GM18507 (cell line): Measurements from ENCODE around the gene ACSF2.

Source experiments
- DNase-seq: peaks from one replicate; pipeline ENCODE4 v3.0.0; 2011; ENCODE audit warnings: low read depth; ENCODE audit not compliant: insufficient read length; ENCODE audit errors: extremely low spot score
- FAIRE-seq: peaks from 2 replicates; lab custom pipeline; 2011; peaks lifted over from hg19 to GRCh38; lab: Jason Lieb, UNC

The ACSF2 gene

DNA sequence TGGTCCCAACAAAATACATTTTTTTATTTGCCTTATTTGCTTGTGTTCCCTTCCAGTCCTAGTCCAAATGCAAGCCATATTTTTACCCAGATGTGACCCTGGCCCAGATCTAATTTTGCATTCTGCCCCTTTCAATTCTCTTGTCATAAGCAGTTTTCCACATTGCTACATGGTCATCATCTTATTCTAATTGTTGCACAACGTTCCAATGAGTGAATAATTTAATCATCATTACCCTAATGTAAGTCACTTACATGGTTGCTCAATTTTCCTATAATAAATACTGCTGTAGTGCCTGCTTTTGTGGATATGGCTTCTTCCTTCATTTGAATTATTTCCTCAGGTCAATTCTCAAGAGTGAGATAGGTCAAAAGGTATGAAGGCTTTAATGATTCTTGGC is 65.5 kb downstream of the ACSF2 start:
- DNase-seq (no peak), FAIRE-seq (no peak)

DNA sequence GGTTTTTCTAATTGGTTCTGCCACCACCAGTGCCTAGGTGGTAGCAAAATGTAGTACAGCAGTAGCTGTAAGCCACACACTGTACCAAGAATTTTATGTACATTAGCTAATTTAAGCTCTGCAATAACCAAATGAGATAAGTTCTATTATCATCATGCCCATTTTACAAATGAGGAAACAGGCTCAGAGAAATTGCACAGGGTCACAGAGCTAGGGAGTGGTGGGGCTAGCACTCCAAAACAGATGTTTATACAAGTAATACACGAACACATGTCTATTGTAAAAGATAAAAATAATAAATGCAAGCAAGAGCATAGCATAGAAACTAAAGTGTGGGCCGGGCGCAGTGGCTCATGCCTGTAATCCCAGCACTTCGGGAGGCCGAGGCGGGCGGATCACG is 66.2 kb downstream of the ACSF2 start:
- FAIRE-seq, result no peak
- DNase-seq, result no peak

DNA sequence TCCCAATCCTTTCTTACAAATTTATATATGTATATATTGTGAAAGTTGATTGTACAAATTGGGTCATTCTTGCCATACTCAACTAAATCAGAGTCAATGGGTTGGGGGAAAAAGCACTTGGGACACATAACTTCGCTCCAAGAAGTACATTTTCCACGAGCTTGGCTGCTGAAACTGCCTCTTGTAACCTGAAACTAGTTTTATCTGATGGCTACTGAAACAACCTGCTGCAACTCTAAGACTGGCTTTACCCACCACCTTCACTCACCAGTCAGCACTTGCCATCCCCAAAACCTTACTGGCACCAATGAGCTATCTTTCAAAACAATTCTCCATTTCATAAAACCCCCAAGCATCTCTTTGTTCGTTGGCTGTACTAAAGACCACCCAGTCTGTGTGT is 67.7 kb downstream of the ACSF2 start:
- no peak for FAIRE-seq

DNA sequence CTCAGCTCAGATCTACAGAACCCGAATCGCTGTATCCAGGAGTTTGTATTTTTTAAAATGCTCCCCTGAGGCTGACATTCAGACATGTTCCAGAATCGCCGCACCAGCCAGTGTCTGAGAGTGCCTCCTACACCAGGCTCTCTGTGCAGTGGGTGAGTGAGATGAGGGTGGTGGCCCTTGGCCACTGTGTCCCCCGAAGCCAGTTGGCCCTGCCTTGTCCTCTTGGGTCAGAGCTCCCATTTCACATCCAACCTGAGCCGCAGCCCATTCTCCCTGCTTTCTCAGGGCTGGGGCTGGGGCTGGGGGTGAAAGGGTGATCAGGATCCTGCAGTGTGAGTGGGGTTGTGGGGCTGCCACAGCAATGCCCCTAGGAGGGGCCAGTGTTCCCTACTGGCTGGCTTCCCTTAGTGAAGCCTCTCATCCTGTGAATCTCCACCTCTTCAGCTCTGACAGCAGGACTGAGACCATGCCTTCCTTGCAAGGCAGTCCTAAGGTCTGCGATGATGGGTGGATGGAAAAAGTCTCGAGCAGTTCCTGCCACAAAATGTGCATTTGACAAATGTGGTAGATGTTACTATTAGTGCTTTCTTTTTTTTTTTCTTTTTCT is 69.3 kb downstream of the ACSF2 start:
- FAIRE-seq (no peak), DNase-seq (no peak)

More for the DNA sequence above, 67.7 kb downstream of the ACSF2 start:
- DNase-seq, result no peak

DNA sequence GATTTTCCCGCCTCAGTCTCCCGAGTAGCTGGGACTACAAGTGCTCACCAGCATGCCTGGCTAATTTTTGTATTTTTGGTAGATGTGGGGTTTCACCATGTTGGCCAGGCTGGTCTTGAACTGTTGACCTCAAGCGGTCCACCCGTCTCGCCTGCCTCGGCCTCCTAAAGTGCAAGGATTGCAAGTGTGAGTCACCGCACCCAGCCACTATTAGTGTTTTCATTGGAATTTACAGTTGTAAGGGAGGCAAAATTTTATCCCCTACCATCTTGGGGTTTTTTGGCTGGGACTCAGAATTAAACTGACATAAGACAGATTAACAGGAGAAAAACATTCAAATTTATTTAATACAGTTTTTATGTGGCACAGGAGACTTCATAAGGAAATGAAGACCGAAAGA is 69.9 kb downstream of the ACSF2 start:
- no peak for DNase-seq
- FAIRE-seq, result no peak

DNA sequence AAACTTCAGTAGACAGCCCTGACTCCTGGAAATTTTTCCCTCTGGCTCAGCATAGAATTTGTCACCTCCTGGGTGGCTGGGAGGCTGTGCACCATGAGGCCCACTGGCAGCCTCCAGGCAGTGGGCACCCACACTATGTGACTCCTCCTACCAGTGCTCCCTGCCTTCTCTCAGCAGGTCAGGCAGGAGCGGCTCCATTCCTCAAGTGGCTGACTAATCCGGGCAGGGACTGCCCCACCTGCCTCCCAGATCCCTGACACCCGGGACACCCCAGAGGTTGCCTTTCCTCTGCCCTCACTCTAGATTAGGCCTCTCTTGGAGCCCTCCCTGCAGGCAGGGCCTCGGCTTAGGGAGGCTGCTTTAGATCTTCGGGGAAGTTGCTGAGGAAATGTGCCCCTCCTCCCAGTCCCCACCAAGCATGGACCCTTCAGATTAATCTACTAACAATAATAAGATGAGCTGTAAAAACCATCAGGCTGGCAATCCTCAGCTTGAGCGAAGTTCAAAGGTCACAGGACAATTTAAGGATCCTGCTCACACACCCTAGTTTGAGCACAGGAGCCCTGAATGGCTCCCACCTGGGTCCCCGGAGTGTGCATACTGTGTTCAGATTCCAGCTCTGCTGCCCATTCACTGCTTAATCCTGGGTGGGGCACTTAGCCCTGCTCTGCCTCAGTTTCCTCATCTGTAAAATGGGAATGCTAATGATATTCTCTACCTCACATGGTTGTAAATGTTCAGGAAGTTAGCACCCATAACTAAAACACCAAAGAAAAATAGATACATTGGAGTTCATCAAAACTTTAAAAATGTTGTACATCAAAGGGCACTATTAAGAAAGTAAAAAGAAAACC is 72.2 kb downstream of the ACSF2 start:
- no peak for FAIRE-seq
- DNase-seq, result no peak

DNA sequence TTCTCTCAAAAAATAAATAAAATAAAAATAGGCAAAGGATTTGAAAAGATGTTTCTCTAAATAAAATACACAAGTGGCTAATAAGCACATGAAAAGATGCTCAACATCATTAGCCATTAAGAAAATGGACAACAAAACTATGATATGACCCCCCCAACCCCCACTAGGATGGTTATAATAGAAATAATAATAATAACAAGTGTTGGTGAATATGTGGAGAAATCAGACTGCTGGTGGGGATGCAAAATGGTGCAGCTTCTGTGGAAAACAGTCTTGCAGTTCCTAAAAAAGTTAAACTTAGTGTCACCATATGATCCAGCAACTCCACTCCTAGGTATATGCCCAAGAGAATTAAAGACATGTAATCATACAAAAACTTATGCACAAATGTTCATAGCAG is 73.3 kb downstream of the ACSF2 start:
- FAIRE-seq, result no peak
- no peak for DNase-seq

DNA sequence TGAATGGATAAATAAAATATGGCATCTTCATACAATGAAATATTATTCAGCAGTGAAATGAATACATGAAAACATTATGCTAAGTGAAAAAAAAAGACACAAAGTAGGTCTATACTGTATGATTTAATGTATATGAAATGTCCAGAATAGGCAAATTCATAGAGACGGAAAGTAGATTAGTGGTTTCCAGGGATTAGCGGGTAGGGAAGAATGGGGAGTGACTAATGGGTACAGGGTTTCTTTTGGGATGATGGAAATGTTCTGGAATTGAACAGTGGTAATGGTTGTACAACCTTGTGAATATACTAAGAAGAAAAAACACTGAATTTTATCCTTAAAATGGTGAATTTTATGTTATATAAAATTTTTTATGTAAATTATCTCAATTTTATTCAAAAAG is 73.7 kb downstream of the ACSF2 start:
- DNase-seq (no peak), FAIRE-seq (no peak)

DNA sequence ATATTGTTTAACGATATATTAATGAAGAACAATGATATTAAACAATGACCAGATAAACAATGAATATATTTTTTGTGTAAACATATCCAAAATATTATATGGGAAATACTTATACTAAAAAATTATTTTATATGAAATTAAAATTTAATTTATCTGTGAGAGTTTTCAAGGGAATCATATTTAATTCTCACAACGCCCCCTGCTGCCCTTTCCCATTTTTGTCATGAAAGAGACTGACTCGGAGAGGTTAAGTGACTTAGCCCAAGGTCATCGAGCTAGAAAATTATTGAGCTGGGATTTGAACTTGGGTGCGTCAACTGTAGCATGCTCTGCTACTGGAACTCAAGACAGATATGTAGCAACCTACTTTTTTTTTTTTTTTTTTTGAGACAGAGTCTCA is 75.0 kb downstream of the ACSF2 start:
- FAIRE-seq, result no peak
- no peak for DNase-seq

DNA sequence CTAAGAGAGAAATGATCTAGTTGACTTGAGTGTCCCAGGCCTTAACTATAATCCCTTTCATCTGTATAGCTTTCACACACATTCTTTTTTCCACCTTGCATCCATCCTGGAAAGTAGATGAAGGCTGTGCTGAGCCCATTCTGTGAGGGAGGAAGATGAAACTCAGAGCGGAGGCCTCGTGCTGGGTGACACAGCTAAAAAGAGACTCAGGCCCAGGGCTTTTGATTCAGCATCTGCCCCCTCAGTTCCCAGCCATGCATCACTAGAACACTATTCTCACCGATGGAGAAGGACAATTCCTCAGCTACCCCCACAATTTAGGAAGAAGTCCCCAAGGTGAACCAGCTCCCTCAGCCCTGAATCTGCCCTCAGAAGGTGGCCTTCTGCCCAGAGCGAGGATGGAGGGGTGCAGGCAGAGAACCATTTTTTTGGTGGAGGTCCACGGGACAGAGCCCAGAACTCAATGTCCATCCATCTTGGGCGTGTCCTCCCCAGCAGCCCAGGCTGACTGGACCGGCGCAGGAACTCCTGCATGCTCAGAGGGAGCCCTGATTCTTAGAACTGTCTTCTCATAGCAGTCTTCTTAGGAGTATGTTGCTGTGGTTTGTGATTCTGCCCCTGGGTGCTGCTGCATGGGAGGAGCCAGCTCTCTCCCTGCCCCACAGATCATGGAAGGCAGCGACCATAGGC is 76.4 kb downstream of the ACSF2 start:
- DNase-seq, result no peak
- FAIRE-seq, result no peak

DNA sequence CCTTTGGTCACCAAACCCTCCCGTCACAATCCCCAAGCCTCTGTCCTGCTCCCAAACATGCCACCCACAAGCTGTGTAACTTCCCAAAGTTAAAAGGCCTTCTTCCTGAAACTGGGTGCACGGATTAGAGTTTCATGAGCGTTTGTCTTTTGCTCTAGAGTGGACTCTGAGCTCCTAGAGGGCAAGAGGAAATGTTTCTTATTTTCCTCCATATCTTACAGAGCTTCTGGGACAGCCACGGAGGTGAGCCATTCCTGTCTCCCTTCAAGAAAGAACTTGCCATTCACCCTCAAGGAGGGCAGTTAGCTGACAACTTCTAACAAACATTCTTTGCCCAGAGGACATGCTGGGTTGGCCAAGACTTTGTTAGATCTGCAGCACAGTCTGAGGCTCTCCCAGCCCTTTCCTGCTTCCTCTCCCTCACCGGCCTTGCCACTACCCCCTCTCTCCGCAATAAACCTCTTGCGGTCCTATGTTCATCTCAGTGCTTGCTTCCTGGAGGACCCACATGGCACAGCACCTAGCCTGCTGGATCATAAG is 79.6 kb downstream of the ACSF2 start:
- no peak for FAIRE-seq
- no peak for DNase-seq

DNA sequence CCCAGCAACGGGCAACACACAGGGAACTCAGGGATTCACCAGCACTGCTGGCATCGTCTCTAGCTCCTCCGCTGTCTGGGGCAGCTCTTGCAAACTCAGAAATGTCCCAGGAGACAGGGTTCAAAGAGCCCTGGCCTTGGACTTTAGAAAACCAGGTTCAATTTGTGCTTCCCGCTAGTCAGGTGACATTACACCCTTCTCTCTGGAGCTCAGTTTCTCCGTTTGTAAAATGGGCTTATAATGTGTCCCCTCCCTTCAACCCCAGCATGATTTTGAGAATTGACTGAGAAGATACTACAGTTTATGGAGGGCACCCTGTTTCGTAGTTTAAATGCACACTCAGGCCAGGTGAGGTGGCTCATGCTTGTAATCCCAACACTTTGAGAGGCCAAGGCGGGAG is 80.3 kb downstream of the ACSF2 start:
- no peak for FAIRE-seq

DNA sequence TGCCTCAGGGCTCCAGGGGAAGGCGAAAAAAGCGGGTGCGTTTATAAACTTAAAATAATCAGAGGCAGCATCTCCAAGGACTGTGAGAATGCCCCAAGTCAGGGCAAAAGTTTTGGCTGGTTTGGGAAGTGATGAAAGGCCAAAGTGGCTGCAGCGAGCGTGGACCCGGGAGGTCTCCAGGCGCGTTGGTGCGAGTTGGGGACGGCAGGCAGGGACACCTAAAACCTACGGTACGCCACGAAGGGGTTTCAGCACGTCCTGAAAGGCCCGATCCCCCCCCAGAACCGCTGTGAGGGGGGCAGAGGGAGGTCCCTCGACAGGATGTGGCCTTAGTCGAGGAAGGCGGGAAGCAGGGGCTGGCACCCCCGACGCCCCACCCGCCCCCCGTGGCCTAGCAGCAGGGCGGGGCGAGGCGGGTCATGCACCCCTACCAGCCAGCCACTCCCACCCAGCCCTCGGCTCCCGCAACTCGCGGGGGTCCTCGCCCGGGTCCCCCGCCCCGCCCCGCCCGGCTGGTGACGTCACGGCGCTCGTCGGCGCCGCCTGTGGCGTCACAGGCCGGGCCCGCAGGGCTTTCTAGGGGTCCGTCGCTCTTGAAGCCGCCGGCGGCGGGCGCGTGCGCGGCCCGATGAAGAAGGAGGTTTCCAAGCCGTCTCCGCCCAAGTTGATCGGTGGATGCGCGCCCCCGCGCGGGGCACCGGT is 82.0 kb downstream of the ACSF2 start, which contains the start of gene MYCBPAP:
Gene MYCBPAP (plus strand): TSS at position 569 of the 702 bp plus-strand sequence. CDS start 236 bp downstream, outside the sequence.
- FAIRE-seq (peak; percentile 60), DNase-seq (peak; percentile 52)

More for the DNA sequence above, 80.3 kb downstream of the ACSF2 start:
- DNase-seq, result no peak

DNA sequence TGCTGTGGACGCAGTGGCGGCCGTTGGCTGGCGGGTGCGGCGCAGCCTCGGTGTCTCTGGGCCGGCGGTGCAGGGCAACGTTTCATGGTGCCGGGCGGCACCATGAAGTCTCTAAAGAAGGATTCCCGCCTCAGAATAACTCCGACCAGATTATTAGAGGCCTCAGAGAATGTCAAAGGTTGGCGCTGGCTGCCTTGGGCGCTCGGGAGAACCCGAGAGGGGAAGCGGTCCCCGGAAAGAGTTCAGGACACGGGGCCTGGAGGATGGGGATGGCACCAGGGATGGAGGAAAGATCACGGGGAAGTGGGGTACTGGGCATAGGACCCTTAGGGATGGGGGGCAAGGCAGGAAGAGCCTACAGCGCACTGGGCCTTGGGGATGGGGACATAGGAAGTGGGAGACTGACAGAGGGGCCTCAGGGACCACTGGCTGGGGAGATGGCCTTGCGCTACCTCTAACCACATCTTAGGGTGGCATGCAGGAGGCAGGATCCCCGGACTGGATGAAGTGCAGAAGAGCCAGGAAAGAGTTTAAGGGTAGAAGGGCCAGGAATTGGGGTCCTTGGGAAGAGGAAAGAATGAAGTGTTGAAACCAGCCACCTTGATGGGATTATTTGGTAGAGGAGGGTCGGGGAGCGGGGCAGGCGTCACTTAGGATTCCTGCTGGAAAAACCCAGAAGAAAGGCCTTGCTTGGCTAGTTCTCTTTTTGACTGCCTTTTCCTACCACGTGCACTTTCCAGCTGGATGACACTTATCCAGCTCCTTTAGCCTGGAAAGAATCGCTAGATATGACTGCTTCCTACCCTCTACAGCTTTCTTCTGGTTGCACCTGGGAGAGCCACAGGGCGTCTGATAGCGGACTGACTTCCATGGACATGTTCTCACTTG is 82.8 kb downstream of the ACSF2 start:
- no peak for DNase-seq
- FAIRE-seq, result no peak

DNA sequence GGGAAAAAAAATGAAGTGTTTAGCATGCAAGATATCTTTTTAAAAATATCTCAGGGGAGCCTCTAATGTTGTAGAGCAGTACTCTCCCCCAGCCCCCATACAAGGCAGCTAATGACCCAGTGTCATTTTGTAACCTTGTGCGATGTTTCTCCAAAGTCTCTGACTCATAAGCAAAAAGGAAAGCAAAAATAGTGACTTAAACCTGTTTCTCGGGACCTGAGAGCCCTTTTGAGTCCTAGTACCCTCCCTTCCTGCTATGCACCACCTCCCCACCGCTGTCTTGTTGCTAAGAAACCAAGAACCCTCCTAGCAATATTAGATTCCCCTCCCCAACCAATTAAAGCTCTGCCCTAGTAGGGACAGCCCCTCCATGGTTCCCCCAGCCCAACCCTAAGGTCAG is 85.0 kb downstream of the ACSF2 start:
- peak; percentile 70 for DNase-seq

DNA sequence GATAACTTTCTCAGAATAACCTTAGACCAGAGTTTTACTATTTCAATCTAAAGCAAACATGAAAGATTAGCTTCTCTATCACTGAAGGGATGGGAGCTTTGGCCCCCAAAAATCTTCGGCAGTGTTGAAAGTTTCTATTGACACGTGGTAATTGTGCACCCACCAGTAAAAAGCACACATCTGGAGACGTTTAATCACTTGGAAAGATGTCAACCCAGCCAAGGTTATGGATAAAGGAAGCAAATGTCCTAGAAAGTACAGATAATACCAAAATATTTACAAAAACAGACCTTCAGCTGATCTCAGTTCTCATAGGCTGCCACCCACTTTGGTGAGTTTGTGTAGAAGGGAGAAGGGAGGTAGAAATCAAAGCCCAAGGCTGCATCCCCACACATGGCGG is 87.5 kb downstream of the ACSF2 start:
- FAIRE-seq, result no peak

More for the DNA sequence above, 85.0 kb downstream of the ACSF2 start:
- peak; percentile 91 for FAIRE-seq

DNA sequence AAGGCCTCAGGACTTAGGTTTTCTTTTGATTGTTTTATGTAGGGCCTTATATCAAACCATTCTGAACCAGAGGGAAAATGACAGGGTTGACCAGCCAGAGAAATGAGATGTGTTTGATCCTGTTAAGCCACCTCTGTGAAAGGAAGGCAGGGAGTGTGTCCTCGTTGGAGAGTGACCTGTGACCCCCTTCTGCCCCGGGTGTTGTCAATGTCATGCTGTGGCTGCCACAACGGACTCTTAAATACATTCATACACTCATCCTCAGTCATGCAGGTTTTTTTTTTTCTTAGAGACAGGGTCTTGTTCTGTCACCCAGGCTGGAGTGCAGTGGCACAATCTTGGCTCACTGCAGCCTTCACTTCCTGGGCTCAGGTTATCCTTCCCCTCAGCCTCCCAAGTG is 88.4 kb downstream of the ACSF2 start:
- FAIRE-seq (no peak), DNase-seq (no peak)

More for the DNA sequence above, 87.5 kb downstream of the ACSF2 start:
- DNase-seq, result no peak

DNA sequence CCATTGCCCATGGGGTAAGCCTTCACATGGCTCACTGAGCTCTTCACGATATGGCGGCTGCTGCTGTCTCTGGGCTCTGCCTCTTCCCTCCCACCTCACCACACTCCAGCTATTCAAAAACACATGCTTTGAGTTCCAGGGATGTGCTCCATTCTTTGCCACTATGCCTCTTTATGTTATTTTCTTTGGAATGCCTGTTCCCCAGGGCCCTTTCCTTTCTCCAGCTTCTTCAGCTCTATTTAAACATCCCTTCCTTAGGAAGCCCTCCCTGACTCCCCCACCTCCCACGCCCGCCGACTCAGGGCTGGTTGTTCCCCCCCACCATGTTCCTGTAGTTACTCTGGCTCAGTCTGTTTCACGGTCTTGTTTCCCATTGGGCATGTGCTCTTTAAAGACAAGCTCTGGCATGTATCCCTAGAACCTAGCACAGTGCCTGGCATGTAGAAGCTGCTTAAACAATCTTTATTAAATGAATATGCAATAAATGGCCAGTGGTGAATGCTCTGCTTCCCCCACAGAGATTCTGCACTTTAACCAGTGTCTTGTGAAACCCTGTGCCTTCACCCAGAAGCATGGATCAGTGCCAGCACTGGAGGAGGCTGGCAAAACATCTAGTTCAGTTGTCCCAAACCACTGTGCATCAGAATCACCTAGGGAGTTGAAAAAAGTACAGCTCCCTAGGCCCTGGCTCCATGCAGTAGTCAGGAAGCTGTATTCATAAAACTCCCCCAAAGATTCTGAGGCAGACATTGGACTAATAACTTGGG is 89.1 kb downstream of the ACSF2 start:
- DNase-seq, result no peak
- FAIRE-seq, result no peak
